K562 (cell line): Measurements from ENCODE around the gene CBFA2T3.
"Not testable (repeated sequence)": the region's sequence is repeated elsewhere in the genome, so short reads cannot be mapped to it uniquely, and the experiment has no call there.

ENCODE experiments used
- ESRRA ChIP-seq: fragments of 450-650 bp; IDR thresholded peaks from 2 replicates; pipeline ENCODE4 v1.6.1; 2014; ENCODE audit warnings: low read depth, mild to moderate bottlenecking, moderate library complexity, borderline replicate concordance
- MAFK ChIP-seq: IDR thresholded peaks from 2 replicates; pipeline ENCODE4 v1.6.1; 2011; ENCODE audit warnings: low read length, improper control_type of control experiment
- ZBTB7A ChIP-seq: IDR thresholded peaks from 2 replicates; pipeline ENCODE4 v1.6.1; 2011; ENCODE audit warnings: low read depth, mild to moderate bottlenecking, low read length, moderate library complexity, borderline replicate concordance; ENCODE audit not compliant: control insufficient read depth

- not testable (repeated sequence) for TF ChIP-seq ZBTB7A, ESRRA, MAFK
Observed at GRCh38 chr16:88889702-88890352, 87.2 kb downstream of the CBFA2T3 start.
